Measurements from ENCODE around the gene OR2J2. TPM values are rescaled to one million over a fixed set of nuclear protein-coding genes. Genes with fewer than 3 reads are reported as not detected.

OR2J2 gene
- total RNA-seq: under 0.01 TPM in 1 of 2 replicates, not detected in the other

GRCh38 chr6:29170607-29171006, at the start of gene OR2J2:
TSS of gene OR2J2 (plus strand) at chr6:29170907. CDS start at chr6:29173636, 2,729 bp downstream.

Other genes starting within 250 kb of the OR2J2 start
- 53.4 and 61.6 TPM in 2 replicates for gene TRIM27, start 246.9 kb upstream of the OR2J2 start, total RNA-seq
- 1.1 and 1.5 TPM in 2 replicates for gene ZNF311, start 165.6 kb upstream of the OR2J2 start, total RNA-seq
- not detected in 2 replicates for gene OR2W1, start 125.7 kb upstream of the OR2J2 start, total RNA-seq
- gene OR2B3, start 83.6 kb upstream of the OR2J2 start, total RNA-seq: not detected in 2 replicates
- not detected in 2 replicates for gene OR2J1, start 71.4 kb upstream of the OR2J2 start, total RNA-seq
- gene OR2J3, start 62.8 kb upstream of the OR2J2 start, total RNA-seq: not detected in 2 replicates
- gene OR14J1, start 130.8 kb downstream of the OR2J2 start, total RNA-seq: not detected in 2 replicates
- gene OR5V1, start 198.0 kb downstream of the OR2J2 start, total RNA-seq: not detected in 2 replicates
- not detected in 2 replicates for gene OR12D3, start 204.4 kb downstream of the OR2J2 start, total RNA-seq
- not detected in 2 replicates for gene OR12D2, start 224.7 kb downstream of the OR2J2 start, total RNA-seq
- gene OR12D1, start 244.0 kb downstream of the OR2J2 start, total RNA-seq: not detected in 2 replicates